Breast epithelium (tissue), 4 donors: ENCODE measurements around the gene ARPP19. TPM values are rescaled to one million over a fixed set of nuclear protein-coding genes. Genes with fewer than 3 reads are reported as not detected.
"Not testable (repeated sequence)": the region's sequence is repeated elsewhere in the genome, so short reads cannot be mapped to it uniquely, and the experiment has no call there.

Experiments
- DNase-seq, 2 donors: peaks; one replicate each; pipeline ENCODE4 v3.0.0-alpha.2; 2019; ENCODE audit warnings: low spot score in 2 of 2
- H3K27ac ChIP-seq, 2 donors: fragments of 200-600 bp; sonication (generic) in 1 of 2; one replicate each; pipeline ENCODE4 v1.5.1; 2016 to 2019; ENCODE audit warnings: mild to moderate bottlenecking in 1 of 2
- H3K27me3 ChIP-seq, 2 donors: fragments of 200-600 bp; sonication (generic) in 1 of 2; one replicate each; pipeline versions ENCODE4 v1.5.1 to v1.6.0; 2017 to 2019; ENCODE audit warnings: control low read depth in 1 of 2, mild to moderate bottlenecking in 1 of 2
- H3K36me3 ChIP-seq: fragments of 200-600 bp; one replicate; pipeline ENCODE4 v1.5.1; 2019
- H3K4me1 ChIP-seq, 2 donors: fragments of 200-600 bp; sonication (generic); one replicate each; pipeline ENCODE4 v1.5.1; 2016 to 2019; ENCODE audit warnings: control low read depth in 1 of 2
- H3K4me3 ChIP-seq, 3 donors: fragments of 200-600 bp; sonication (generic); 1 replicate in 2 of 3; 2 replicates in 1 of 3; pipeline ENCODE4 v1.5.1; 2016 to 2019; ENCODE audit warnings: mild to moderate bottlenecking in 3 of 3, moderate library complexity in 2 of 3
- H3K9me3 ChIP-seq, 2 donors: fragments of 200-600 bp; sonication (generic) in 1 of 2; one replicate each; pipeline ENCODE4 v1.5.1; 2016 to 2019; ENCODE audit warnings: control low read depth in 1 of 2
- POLR2A ChIP-seq: fragments of 450-650 bp; IDR thresholded peaks from one replicate; pipeline ENCODE4 v1.6.1; 2016; ENCODE audit warnings: antibody characterized with exemption, mild to moderate bottlenecking, moderate library complexity
- POLR2AphosphoS5 ChIP-seq, 3 donors: sonication (generic); formaldehyde crosslinking; IDR thresholded peaks; one replicate each; pipeline ENCODE4 v1.6.1; 2017; ENCODE audit warnings: antibody characterized with exemption in 3 of 3
- intact Hi-C: fragments of 100-400 bp; cut with DNase I; formaldehyde crosslinking; loops from one replicate; pipeline ENCODE4 v1.15.1; 2023; ENCODE audit warnings: low total_unique reads
- total RNA-seq, 3 donors: library from RNA; depleted of rRNA; stranded (reverse); fragments of >200 nt; gene quantifications; one replicate each; pipeline ENCODE4 v1.1.0, GENCODE V29; 2016
- TF ChIP-seq, protein P1 (sequence below), 3 donors: fragments of 450-650 bp; IDR thresholded peaks; one replicate each; pipeline ENCODE4 v1.5.1; 2016 to 2017; ENCODE audit warnings: antibody characterized with exemption in 3 of 3, mild to moderate bottlenecking in 3 of 3, moderate library complexity in 3 of 3

The ARPP19 gene
- total RNA-seq, 3 donors from 2014 or later: 111 to 158 (median 151) TPM

DNA sequence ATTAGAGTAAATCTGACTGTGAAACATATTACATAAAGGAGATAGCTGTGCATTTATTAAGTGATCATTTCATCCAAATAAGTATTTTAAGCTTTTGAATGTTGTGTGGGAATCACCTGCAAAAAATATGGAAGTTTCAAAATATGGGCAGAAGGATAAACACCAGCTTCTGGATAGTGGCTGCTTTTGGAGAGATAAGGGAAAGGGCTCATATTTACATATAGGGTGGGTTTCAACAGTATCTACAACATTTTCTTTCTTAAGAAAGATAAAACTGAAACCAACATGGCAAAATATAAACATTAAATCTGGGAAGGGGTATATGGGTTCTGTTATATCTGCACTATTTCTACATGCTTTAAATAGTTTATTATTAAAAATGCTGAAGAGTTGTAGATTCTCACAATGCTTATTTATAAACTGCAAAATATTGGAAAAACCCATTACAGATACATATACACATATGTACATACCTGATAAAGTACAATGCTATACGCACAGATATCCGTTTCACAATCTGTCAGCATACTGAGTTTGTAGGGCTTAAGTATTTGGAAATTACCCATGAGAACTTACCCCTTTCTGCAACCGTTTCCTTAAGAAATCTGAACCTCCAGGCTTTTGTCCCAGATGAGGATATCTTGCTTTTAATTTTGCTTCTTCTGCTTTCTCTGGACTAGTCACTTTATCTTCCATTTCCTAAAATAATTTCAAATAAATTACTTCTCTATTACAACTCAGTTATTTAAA, 12.1 kb downstream of the ARPP19 start:
- Histone ChIP-seq H3K27ac (no peak overlapping the region), H3K36me3 (no peaks in the 10 kb centered on the region), H3K4me3 (no peak overlapping the region), H3K4me1 (no peaks in the 10 kb centered on the region), H3K9me3 (no peaks in the 10 kb centered on the region), H3K27me3 (no peaks in the 10 kb centered on the region)
- DNase-seq: no peak
- intact Hi-C loops: no loop called here
- no peak for TF ChIP-seq POLR2A
- TF ChIP-seq POLR2AphosphoS5 (IDR thresholded peaks at IDR 0.05): no peak
- TF ChIP-seq, protein P1, sequence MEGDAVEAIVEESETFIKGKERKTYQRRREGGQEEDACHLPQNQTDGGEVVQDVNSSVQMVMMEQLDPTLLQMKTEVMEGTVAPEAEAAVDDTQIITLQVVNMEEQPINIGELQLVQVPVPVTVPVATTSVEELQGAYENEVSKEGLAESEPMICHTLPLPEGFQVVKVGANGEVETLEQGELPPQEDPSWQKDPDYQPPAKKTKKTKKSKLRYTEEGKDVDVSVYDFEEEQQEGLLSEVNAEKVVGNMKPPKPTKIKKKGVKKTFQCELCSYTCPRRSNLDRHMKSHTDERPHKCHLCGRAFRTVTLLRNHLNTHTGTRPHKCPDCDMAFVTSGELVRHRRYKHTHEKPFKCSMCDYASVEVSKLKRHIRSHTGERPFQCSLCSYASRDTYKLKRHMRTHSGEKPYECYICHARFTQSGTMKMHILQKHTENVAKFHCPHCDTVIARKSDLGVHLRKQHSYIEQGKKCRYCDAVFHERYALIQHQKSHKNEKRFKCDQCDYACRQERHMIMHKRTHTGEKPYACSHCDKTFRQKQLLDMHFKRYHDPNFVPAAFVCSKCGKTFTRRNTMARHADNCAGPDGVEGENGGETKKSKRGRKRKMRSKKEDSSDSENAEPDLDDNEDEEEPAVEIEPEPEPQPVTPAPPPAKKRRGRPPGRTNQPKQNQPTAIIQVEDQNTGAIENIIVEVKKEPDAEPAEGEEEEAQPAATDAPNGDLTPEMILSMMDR (IDR thresholded peaks at IDR 0.05): no peak

GRCh38 chr15:52552303-52552702, 16.5 kb downstream of the ARPP19 start:
- DNase-seq: no peak
- intact Hi-C loops: no loop called here
- H3K27me3 ChIP-seq: no peaks in the 10 kb centered on the region
- H3K4me1 ChIP-seq: no peaks in the 10 kb centered on the region
- no peaks in the 10 kb centered on the region for H3K9me3 ChIP-seq
- no peaks in the 10 kb centered on the region for H3K36me3 ChIP-seq
- no peak overlapping the region for H3K4me3 ChIP-seq
- TF ChIP-seq POLR2AphosphoS5 (IDR thresholded peaks at IDR 0.05) (no peak), POLR2A (no peak)
- TF ChIP-seq, protein P1 (IDR thresholded peaks at IDR 0.05): no peak
- H3K27ac ChIP-seq: no peak overlapping the region

- H3K36me3 ChIP-seq: no peaks in the 10 kb centered on the region
- intact Hi-C loops: no loop called here
These were observed 17.1 kb downstream of the ARPP19 start for GRCh38 chr15:52551762-52552161.

DNA sequence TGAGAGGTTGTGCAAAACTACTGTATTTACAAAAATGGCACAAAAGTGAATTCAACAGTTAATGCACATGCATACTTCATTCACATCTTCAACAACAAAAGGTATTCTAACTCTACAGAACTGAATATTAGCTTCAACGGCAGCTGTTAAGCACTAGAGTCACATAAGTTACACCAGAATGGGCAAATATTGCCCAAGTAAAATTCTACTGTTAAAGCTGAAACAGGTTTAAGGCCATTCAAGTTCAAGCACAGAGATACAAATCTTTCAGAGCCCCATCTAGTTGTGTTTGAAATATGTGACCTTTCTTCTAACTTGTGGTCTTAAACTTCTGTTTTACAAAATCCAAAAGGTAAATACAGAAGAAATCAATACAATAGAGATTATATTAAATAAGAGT, 17.6 kb downstream of the ARPP19 start:
- H3K4me3 ChIP-seq, DNase-seq, intact Hi-C loops, H3K27ac ChIP-seq, H3K9me3 ChIP-seq, H3K27me3 ChIP-seq, H3K36me3 ChIP-seq, H3K4me1 ChIP-seq: not testable (repeated sequence)

More at GRCh38 chr15:52551762-52552161, 17.1 kb downstream of the ARPP19 start:
- no peak overlapping the region for H3K27ac ChIP-seq
- H3K9me3 ChIP-seq: no peaks in the 10 kb centered on the region
- no peak for DNase-seq
- no peaks in the 10 kb centered on the region for H3K27me3 ChIP-seq
- TF ChIP-seq POLR2A: no peak
- TF ChIP-seq POLR2AphosphoS5 (IDR thresholded peaks at IDR 0.05): no peak
- TF ChIP-seq, protein P1 (IDR thresholded peaks at IDR 0.05): no peak
- H3K4me1 ChIP-seq: no peaks in the 10 kb centered on the region
- H3K4me3 ChIP-seq: no peak overlapping the region

DNA sequence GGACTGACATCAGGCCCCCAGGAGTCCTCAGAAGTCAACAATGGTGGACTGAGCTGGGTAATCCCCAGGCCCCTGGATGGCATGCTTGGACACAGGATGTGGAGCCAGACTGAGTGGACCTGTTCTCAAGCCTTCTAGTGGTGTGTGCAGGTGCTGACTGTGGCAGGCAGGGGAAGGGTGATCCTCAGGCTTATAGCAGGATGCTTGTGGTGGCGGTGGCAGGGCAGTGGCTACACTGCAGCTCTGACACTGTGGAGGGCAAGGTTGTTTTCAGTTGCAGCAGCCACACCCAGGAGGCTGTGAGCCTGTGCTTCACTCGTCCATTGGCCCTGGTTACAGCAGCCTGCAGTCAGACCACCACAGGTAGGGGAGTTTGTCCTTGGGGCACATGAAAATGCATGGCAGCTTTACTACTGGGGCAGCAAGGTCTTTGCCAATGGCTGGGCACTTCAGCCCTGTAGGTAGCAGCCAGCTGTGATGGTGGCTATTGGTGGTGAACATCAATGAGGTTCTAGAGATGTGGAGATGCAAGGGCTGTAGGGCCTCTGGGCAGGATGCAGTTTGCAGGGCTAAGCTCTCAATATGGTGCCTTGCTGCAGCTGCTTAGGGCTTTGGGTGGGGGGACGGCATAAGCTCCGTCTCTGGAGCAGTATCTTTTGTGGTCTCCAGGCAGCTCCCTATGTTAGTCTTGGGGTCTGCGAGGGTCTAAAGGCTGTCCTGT, 22.6 kb downstream of the ARPP19 start:
- Histone ChIP-seq H3K27ac (no peak overlapping the region), H3K27me3 (no peaks in the 10 kb centered on the region), H3K36me3 (no peaks in the 10 kb centered on the region), H3K4me1 (no peaks in the 10 kb centered on the region), H3K4me3 (no peak overlapping the region), H3K9me3 (no peaks in the 10 kb centered on the region)
- intact Hi-C loops: no loop called here
- no peak for DNase-seq
- TF ChIP-seq, protein P1 (IDR thresholded peaks at IDR 0.05): no peak
- TF ChIP-seq POLR2A: no peak
- no peak for TF ChIP-seq POLR2AphosphoS5 (IDR thresholded peaks at IDR 0.05)
